A172 (cell line): ENCODE measurements around the gene DTX3. TPM values are rescaled to one million over a fixed set of nuclear protein-coding genes. Genes with fewer than 3 reads are reported as not detected.
"Not testable (repeated sequence)": the region's sequence is repeated elsewhere in the genome, so short reads cannot be mapped to it uniquely, and the experiment has no call there.

Experiments
- DNase-seq: peaks from one replicate; pipeline ENCODE4 v3.0.0-alpha.2; 2015; ENCODE audit warnings: low spot score
- total RNA-seq: library from RNA; depleted of rRNA; stranded (reverse); fragments of >200 nt; shearing (Covaris generic); gene quantifications from 2 replicates; pipeline ENCODE4 v1.2.3, GENCODE V29; 2014; rRNA removed

DTX3 gene
- total RNA-seq, 1 experiment from 2014 or later, result 13.6 TPM

DNA sequence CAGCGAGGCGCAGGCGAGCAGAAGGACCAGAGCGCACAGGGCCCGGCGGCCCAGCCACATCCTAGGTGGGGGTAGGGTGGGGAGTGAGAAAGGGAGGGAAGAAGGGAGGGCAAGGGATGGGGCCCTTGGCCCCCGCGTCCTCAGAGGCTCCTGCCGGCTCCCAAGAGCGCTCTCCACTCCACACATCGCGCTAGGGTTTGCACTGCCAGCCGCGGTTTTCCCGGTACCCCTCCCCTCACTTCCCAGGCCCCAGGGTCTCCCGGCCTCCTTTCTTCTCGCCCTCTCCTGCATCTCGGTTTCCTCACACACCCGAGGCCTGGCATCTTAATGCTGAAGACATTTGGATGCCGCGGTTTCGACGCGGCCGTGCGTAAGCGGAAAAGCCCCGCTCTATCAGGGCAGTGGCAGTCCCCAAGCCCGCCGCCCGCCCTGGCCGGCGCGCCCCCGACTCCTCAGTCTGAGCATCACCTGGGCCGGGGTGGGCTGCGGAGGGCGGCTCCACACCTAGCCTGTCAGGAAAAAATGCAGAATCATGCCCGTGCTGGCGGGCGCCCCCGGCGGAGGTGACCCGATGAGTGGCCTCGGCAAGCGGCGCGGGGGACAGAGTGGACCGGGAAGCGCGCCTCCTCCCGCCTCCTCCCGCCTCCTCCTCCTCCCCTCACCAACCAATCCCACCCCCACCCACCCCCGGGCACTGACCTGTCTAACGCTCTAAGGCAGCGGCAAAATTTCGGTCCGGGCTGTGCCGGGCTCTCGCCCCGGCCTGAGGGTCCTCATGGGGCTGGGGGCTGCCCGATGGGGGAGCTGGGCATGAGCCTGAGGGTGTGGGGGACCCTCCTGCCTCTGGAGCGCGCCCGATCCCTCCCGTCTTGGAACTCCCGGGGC lies 27.7 kb downstream of the DTX3 start:
- DNase-seq, result peak; percentile 38

GRCh38 chr12:57632958-57633840 lies 28.6 kb downstream of the DTX3 start, which contains the start of gene B4GALNT1:
B4GALNT1 (minus strand) TSS chr12:57633201; CDS start chr12:57632132, 1,069 bp downstream.
- DNase-seq, result peak; percentile 52

- not testable (repeated sequence) for DNase-seq
These were observed 32.1 kb downstream of the DTX3 start for GRCh38 chr12:57636731-57637130.

DNA sequence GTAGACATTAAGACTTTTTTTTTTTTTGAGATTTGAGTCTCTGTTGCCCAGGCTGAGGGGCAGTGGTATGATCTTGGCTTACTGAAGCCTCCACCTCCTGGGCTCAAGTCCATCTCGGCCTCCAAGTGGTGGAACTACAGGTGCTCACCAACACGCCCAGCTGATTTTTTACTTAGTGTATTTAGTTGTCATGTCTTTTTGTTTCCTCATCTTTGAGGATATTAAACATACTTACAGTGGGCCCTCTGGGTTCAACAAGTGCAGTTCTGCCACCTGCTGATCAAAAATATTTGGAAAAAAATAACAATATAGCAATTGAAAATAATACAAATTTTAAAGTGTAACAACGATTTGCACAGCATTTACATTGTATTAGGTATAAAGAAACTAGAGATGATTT lies 32.7 kb downstream of the DTX3 start:
- no peak for DNase-seq

DNA sequence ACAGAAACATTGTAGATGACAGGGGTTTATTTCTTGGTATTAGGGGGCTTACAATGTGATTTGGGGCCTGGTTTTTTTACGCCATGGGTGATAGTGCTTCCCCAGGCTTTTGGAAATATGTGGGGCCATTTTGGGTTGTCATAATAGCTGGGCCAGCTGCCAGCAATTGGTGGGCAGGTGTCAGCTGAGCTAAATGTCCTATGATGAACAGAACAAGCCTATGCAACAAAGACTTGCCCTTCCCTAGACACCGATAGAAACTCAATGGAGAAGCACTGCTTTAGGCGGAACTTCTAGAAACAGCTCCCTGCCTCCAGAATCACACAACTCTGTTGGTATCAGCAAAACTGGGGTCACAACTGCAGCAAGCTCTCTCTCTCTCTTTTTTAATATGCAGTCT lies 33.5 kb downstream of the DTX3 start:
- DNase-seq, result no peak

GRCh38 chr12:57640175-57641042 lies 35.8 kb downstream of the DTX3 start:
- DNase-seq, result no peak

GRCh38 chr12:57641699-57642442 lies 37.2 kb downstream of the DTX3 start:
- no peak for DNase-seq

GRCh38 chr12:57645990-57646658 lies 41.5 kb downstream of the DTX3 start:
- peak; percentile 35 for DNase-seq

DNA sequence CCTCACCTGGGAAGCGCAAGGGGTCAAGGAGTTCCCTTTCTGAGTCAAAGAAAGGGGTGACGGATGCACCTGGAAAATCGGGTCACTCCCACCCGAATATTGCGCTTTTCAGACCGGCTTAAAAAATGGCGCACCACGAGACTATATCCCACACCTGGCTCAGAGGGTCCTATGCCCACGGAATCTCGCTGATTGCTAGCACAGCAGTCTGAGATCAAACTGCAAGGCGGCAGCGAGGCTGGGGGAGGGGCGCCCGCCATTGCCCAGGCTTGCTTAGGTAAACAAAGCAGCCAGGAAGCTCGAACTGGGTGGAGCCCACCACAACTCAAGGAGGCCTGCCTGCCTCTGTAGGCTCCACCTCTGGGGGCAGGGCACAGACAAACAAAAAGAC lies 42.0 kb downstream of the DTX3 start:
- not testable (repeated sequence) for DNase-seq

- no peak for DNase-seq
These were observed 49.4 kb downstream of the DTX3 start for GRCh38 chr12:57654042-57654441.

DNA sequence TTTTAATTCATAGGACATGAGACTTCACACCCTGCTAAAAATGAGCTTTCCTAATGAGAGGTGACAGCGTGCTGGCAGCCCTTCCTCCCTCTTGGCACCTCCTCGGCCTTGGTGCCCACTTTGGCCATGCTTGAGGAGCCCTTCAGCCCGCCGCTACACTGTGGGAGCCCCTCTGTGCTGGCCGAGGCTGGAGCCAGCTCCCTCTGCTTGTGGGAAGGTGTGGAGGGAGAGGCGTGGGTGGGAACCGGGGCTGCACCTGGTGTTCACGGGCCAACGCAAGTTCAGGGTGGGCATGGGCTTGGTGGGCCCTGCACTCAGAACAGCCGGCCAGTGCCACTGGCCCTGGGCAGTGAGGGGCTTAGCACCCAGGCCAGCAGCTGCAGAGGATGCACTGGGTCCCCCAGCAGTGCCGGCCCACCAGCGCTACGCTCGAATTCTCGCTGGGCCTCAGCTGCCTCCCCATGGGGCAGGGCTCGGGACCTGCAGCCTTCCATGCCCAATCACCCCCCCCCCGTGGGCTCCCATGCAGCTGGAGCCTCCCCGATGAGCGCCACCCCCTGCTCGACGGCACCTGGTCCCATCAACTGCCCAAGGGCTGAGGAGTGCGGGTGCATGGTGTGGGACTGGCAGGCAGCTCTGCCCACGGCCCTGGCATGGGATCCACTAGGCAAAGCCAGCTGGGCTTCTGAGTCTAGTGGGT lies 51.1 kb downstream of the DTX3 start:
- DNase-seq, result no peak

DNA sequence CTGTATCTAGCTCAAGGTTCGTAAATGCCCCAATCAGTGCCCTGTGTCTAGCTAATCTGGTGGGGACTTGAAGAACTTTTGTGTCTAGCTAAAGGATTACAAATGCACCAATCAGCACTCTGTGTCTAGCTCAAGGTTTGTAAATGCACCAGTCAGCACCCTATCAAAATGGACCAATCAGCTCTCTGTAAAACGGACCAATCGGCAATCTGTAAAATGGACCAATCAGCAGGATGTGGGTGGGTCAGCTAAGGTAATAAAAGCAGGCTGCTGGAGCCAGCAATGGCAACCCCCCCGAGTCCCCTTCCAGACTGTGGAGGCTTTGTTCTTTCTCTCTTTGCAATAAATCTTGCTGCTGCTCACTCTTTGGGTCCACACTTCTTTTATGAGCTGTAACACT lies 51.8 kb downstream of the DTX3 start:
- not testable (repeated sequence) for DNase-seq

- DNase-seq, result no peak
These were observed 53.1 kb downstream of the DTX3 start for GRCh38 chr12:57657744-57658143.

GRCh38 chr12:57658890-57659289 lies 54.3 kb downstream of the DTX3 start:
- DNase-seq, result no peak

Other genes starting within 250 kb of the DTX3 start
- gene R3HDM2, start 173.8 kb upstream of the DTX3 start, total RNA-seq, result 9.4 and 16.3 TPM in 2 replicates
- gene INHBC, start 170.0 kb upstream of the DTX3 start, total RNA-seq, result not detected in 2 replicates
- 0.14 and 0.17 TPM in 2 replicates for gene INHBE, start 149.5 kb upstream of the DTX3 start, total RNA-seq
- 0.19 and 4.1 TPM in 2 replicates for gene GLI1, start 145.0 kb upstream of the DTX3 start, total RNA-seq
- gene ARHGAP9, start 125.0 kb upstream of the DTX3 start, total RNA-seq, result 0.43 and 0.79 TPM in 2 replicates
- 86.0 and 319 TPM in 2 replicates for gene MARS1, start 116.8 kb upstream of the DTX3 start, total RNA-seq
- 45.3 and 46.9 TPM in 2 replicates for gene DDIT3, start 84.3 kb upstream of the DTX3 start, total RNA-seq
- gene MBD6, start 82.0 kb upstream of the DTX3 start, total RNA-seq, result 2.3 and 11.8 TPM in 2 replicates
- 133 and 149 TPM in 2 replicates for gene DCTN2, start 57.6 kb upstream of the DTX3 start, total RNA-seq
- 0.36 and 0.67 TPM in 2 replicates for gene KIF5A, start 54.8 kb upstream of the DTX3 start, total RNA-seq
- 42.5 and 54.0 TPM in 2 replicates for gene PIP4K2C, start 13.6 kb upstream of the DTX3 start, total RNA-seq
- gene ARHGEF25, start 6.6 kb downstream of the DTX3 start, total RNA-seq, result 20.6 and 23.0 TPM in 2 replicates
- 61.9 and 82.6 TPM in 2 replicates for gene B4GALNT1, start 28.4 kb downstream of the DTX3 start, total RNA-seq
- gene OS9, start 89.3 kb downstream of the DTX3 start, total RNA-seq, result 103 and 144 TPM in 2 replicates
- 0.02 and 0.55 TPM in 2 replicates for gene AGAP2, start 133.9 kb downstream of the DTX3 start, total RNA-seq
- 31.2 and 33.3 TPM in 2 replicates for gene TSPAN31, start 140.2 kb downstream of the DTX3 start, total RNA-seq
- gene CDK4, start 147.5 kb downstream of the DTX3 start, total RNA-seq, result 300 and 506 TPM in 2 replicates
- gene MARCHF9, start 150.3 kb downstream of the DTX3 start, total RNA-seq, result 10.5 and 12.9 TPM in 2 replicates
- gene CYP27B1, start 162.3 kb downstream of the DTX3 start, total RNA-seq, result 0.90 and 2.1 TPM in 2 replicates
- 4.3 and 5.1 TPM in 2 replicates for gene METTL1, start 167.3 kb downstream of the DTX3 start, total RNA-seq
- gene EEF1AKMT3, start 167.8 kb downstream of the DTX3 start, total RNA-seq, result 3.3 and 7.8 TPM in 2 replicates
- 51.0 and 54.8 TPM in 2 replicates for gene TSFM, start 178.0 kb downstream of the DTX3 start, total RNA-seq
- 0.41 and 0.98 TPM in 2 replicates for gene AVIL, start 213.9 kb downstream of the DTX3 start, total RNA-seq
- 26.9 and 27.5 TPM in 2 replicates for gene CTDSP2, start 241.9 kb downstream of the DTX3 start, total RNA-seq